Measurements from ENCODE around the gene METTL27.

The METTL27 gene

DNA sequence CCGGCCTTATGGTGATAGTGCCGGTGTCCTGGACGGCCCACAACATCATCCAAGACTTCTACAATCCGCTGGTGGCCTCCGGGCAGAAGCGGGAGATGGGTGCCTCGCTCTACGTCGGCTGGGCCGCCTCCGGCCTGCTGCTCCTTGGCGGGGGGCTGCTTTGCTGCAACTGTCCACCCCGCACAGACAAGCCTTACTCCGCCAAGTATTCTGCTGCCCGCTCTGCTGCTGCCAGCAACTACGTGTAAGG lies 10.8 kb downstream of the METTL27 start:
- TF ChIP-seq CTCF (IDR thresholded peaks at IDR 0.05; ENCODE audit: low read depth, low read length): no peak
- Histone ChIP-seq H3K36me3 (no peaks in the 10 kb centered on the region), H3K9me3 (ENCODE audit: severe bottlenecking) (no peaks in the 10 kb centered on the region), H3K27me3 (ENCODE audit: insufficient read depth, low read depth, severe bottlenecking) (no peaks in the 10 kb centered on the region), H3K27ac (peak overlapping the region; percentile 28), H3K4me3 (ENCODE audit: low read depth, low read length) (no peak overlapping the region)
- no peak for DNase-seq

- Histone ChIP-seq H3K27ac (peak within 1 kb of the TSS; percentile 28), H3K36me3 (no peaks in the 10 kb centered on the region), H3K4me3 (ENCODE audit: low read depth, low read length) (no peak within 1 kb of the TSS), H3K27me3 (ENCODE audit: insufficient read depth, low read depth, severe bottlenecking) (no peaks in the 10 kb centered on the region), H3K9me3 (ENCODE audit: severe bottlenecking) (no peaks in the 10 kb centered on the region)
- TF ChIP-seq CTCF (IDR thresholded peaks at IDR 0.05; ENCODE audit: low read depth, low read length): no peak
- DNase-seq: peak; percentile 50
Measured at GRCh38 chr7:73830681-73831583, 11.4 kb downstream of the METTL27 start, which contains the start of gene CLDN4. CLDN4 (plus strand) TSS chr7:73830996; CDS start chr7:73831202, 206 bp downstream.

DNA sequence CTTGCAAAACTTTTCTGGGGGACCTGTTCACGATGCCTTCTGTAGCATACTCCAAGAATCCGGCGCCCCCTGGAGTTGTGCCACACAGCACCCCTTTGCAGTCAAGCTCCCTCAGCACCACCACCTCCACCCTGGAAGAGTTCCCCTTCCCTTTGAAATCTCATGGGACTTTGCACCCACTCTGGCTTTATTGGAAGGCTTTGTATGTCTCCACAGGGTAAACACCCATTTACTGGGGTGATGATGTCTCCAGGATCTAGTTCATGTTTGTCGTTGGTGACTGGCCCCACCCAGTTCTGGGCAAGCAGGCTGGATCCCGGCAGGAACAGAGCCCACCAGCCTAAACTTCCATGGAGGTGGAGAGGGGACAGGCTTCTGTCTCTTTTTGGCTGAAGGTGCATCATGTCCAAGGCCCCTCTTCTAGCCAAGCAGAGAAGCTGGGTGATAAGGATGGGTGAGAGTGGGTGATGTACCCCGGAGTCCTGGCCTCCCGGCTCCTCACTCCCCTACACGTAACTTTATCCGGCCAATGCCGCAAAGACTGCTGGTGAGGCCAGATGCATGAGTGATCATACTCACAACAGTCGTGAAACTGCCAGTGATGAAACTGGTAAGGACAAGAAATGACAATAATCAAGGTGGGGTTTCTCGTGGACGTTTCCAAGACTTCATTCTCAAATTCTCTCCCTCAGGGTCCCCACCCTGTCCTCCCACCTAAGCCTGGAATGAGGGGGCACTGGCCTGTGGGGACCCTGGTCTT lies 12.2 kb downstream of the METTL27 start:
- 0 out of 2 replicates have a peak, but pooled peaks have one; percentile 9 for TF ChIP-seq CTCF (IDR thresholded peaks at IDR 0.05; ENCODE audit: low read depth, low read length)
- H3K36me3 ChIP-seq: no peaks in the 10 kb centered on the region
- DNase-seq: no peak
- H3K4me3 ChIP-seq (ENCODE audit: low read depth, low read length): no peak overlapping the region
- H3K27me3 ChIP-seq (ENCODE audit: insufficient read depth, low read depth, severe bottlenecking): no peaks in the 10 kb centered on the region
- H3K27ac ChIP-seq: no peak overlapping the region
- H3K9me3 ChIP-seq (ENCODE audit: severe bottlenecking): no peaks in the 10 kb centered on the region

DNA sequence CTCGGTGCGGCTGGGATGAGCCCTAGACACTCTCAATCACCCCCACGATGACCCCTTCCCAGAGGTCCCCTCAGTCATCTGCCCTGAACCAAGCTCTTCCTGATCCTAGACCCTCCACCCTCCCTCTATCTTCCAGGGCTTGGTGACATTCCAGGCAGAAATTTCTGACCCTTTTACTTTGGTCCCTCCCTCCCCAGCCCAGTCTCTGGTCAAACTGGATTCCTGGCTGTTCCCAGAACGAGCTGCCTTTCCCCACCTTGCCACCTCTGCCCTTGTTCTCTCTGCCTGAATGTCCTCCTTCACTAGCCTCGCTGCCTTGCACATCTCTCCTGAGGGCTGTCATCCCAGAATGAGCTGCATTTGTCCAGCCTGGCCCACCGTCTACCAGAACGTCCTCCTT lies 12.8 kb downstream of the METTL27 start:
- no peaks in the 10 kb centered on the region for H3K36me3 ChIP-seq
- no peak for TF ChIP-seq CTCF (IDR thresholded peaks at IDR 0.05; ENCODE audit: low read depth, low read length)
- H3K27ac ChIP-seq: peak overlapping the region; percentile 92; the same call in 1 of the 2 replicates
- DNase-seq: no peak
- no peaks in the 10 kb centered on the region for H3K27me3 ChIP-seq (ENCODE audit: insufficient read depth, low read depth, severe bottlenecking)
- no peak overlapping the region for H3K4me3 ChIP-seq (ENCODE audit: low read depth, low read length)
- no peaks in the 10 kb centered on the region for H3K9me3 ChIP-seq (ENCODE audit: severe bottlenecking)

DNA sequence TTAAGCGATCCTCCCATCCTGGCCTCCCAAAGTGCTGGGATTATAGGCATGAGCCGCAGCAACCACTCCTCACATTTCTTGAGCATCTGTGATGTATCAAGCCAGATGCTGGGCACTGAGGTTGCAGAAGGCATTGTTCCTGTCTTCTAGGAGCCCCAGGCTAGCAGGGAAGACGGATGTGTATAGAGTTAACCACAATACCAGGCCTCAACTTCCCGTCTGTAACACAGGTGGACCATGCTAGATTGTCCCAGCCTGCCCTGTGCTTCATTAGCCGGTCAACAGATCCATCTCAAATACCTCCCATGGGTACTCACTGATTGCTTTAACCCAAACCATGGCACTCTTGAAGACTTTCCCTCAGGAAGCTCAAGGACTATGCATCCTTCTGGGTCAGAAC lies 13.3 kb downstream of the METTL27 start:
- DNase-seq: no peak
- no peaks in the 10 kb centered on the region for H3K9me3 ChIP-seq (ENCODE audit: severe bottlenecking)
- H3K4me3 ChIP-seq (ENCODE audit: low read depth, low read length): no peak overlapping the region
- peak overlapping the region; percentile 92 for H3K27ac ChIP-seq
- TF ChIP-seq CTCF (IDR thresholded peaks at IDR 0.05; ENCODE audit: low read depth, low read length): no peak
- no peaks in the 10 kb centered on the region for H3K27me3 ChIP-seq (ENCODE audit: insufficient read depth, low read depth, severe bottlenecking)
- H3K36me3 ChIP-seq: no peaks in the 10 kb centered on the region

Measured in WERI-Rb-1 (cell line).